HUES64 (cell line): ENCODE results near the gene HBQ1.
"Not testable (repeated sequence)": the region's sequence is repeated elsewhere in the genome, so short reads cannot be mapped to it uniquely, and the experiment has no call there.

Experiments used
- H3K27ac ChIP-seq: 2 replicates; pipeline ENCODE4 v1.7.0; 2013; ENCODE audit warnings: low read depth, low read length, inconsistent platforms
- H3K27me3 ChIP-seq: 2 replicates; pipeline ENCODE4 v1.6.1; 2013; ENCODE audit warnings: mild to moderate bottlenecking, low read length; ENCODE audit not compliant: insufficient read depth
- H3K36me3 ChIP-seq: 2 replicates; pipeline ENCODE4 v1.6.1; 2013; ENCODE audit warnings: mild to moderate bottlenecking, low read length; ENCODE audit not compliant: insufficient read depth
- H3K4me1 ChIP-seq: 2 replicates; pipeline ENCODE4 v1.6.1; 2013; ENCODE audit warnings: mild to moderate bottlenecking, low read length, moderate library complexity; ENCODE audit not compliant: insufficient read depth
- H3K4me3 ChIP-seq: 2 replicates; pipeline ENCODE4 v1.5.1; 2013; ENCODE audit warnings: mild to moderate bottlenecking, low read length, moderate library complexity
- H3K9ac ChIP-seq: 2 replicates; pipeline ENCODE4 v1.6.1; 2013; ENCODE audit warnings: mild to moderate bottlenecking, low read depth, low read length
- H3K9me3 ChIP-seq: 2 replicates; pipeline ENCODE4 v1.6.1; 2013; ENCODE audit warnings: low read depth, low read length; ENCODE audit not compliant: insufficient read depth
- WGBS: fragments of 150-250, 120-280 bp; methylation state at CpG from one replicate; pipeline ENCODE4 v1.1.7; 2013; ENCODE audit warnings: missing lambda C conversion rate; 5-methylcytosine and 5-hydroxymethylcytosine counted together

Gene HBQ1

DNA sequence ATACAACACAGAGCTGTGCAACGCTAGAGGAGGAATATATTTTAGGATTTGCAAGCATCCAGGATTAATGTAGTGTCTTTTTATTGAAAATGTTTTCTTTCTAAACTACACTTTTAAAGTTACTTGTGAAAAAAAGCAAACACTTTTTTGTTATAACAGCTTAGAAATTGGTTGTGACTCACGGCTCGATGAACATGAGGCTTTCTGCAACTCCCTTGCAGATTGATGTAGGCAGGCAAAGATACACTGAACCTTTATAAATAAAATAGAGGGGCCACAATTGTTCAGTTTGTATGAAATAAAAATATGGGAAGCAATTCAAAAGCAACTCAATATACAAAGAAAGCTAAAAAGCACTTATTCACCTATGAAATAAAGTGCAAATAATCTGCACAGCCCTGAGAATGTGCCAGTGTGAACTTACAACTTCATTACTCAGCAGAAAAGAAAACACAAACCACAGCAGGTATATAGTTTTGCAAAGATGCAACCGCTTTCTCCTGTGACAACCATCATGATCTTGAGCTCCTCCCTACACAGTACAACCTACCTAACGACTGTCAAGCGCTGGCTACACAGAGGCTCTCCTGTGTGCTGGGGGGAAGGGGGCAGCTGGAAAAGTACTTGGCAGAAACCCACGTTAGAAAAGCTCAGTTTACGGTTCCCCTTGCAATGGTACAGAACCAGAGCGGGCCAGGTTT is 48.0 kb downstream of the HBQ1 start:
- H3K36me3 ChIP-seq, result peaks cover 45% of the 10 kb centered on the region
- H3K27ac ChIP-seq, result peak overlapping the region; percentile 97
- H3K27me3 ChIP-seq, result no peaks in the 10 kb centered on the region
- H3K9ac ChIP-seq, result peak overlapping the region; percentile 98
- peak overlapping the region; percentile 85 for H3K4me3 ChIP-seq
- peaks cover 11% of the 10 kb centered on the region; the same call in 1 of the 2 replicates for H3K4me1 ChIP-seq
- 21% methylated on average over 9 of the region's 9 CpGs for WGBS
- no peaks in the 10 kb centered on the region for H3K9me3 ChIP-seq

DNA sequence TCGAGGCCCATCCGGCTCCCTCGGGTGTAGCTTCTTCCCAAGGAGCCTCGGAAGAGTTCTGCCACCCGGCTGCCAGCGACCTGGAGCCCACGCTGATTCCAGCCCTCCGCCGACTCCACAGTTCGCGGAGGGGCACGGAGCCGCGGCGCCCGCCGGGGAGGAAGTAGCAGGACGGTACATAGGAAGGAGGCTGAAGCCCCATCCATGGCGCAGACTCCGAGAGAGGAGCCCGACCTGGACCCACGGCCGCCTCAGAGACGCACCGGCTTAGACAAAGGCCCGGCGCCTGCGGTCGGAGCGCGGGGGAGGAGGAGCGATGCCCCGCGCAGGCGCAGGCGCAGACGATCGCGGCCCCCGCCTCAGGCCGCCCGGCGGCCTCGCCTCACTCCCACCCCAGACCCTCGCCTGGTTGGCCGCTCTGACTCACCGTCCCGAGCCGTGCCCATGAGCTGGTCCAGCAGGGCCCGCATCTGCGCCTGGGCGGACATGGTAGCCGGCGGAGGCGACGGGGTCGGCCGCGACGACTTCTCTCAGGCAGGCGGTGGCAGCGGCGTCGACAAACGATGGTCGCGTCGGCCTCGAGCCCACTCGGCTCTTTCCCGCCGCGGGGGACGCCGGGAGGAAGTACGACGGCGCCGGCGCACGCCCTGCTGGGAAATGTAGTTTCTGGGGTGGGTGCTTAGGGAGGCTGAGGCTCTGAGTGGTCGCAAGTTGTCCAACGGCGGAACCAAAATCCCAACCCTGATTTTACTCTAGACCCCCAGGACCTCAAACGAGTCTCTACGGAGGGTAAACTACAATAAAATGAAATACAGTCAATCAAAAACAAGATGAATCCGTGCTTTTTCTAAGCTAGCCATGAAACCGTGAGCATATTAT is 48.8 kb downstream of the HBQ1 start, which contains the start of gene LUC7L:
TSS of gene LUC7L (minus strand) at position 598 of the 879 bp plus-strand sequence. CDS start at position 488, 110 bp downstream.
- 3% methylated on average over 88 of the region's 88 CpGs for whole genome bisulfite sequencing
- peak within 1 kb of the TSS; percentile 98 for H3K9ac ChIP-seq
- H3K4me3 ChIP-seq, result peak within 1 kb of the TSS; percentile 85
- peaks cover 37% of the 10 kb centered on the region for H3K36me3 ChIP-seq
- peak within 1 kb of the TSS; percentile 97 for H3K27ac ChIP-seq
- H3K4me1 ChIP-seq, result peaks cover 11% of the 10 kb centered on the region; the same call in 1 of the 2 replicates
- no peaks in the 10 kb centered on the region for H3K9me3 ChIP-seq
- no peaks in the 10 kb centered on the region for H3K27me3 ChIP-seq

- peaks cover 11% of the 10 kb centered on the region; the same call in 1 of the 2 replicates for H3K4me1 ChIP-seq
- H3K9ac ChIP-seq, result no peak overlapping the region
- peak overlapping the region; percentile 85 for H3K4me3 ChIP-seq
- 92% methylated on average over 22 of the region's 22 CpGs for WGBS
- no peak overlapping the region for H3K27ac ChIP-seq
- H3K36me3 ChIP-seq, result peaks cover 30% of the 10 kb centered on the region
- H3K9me3 ChIP-seq, result no peaks in the 10 kb centered on the region
- H3K27me3 ChIP-seq, result no peaks in the 10 kb centered on the region
These were observed 49.5 kb downstream of the HBQ1 start for GRCh38 chr16:229731-230281.

DNA sequence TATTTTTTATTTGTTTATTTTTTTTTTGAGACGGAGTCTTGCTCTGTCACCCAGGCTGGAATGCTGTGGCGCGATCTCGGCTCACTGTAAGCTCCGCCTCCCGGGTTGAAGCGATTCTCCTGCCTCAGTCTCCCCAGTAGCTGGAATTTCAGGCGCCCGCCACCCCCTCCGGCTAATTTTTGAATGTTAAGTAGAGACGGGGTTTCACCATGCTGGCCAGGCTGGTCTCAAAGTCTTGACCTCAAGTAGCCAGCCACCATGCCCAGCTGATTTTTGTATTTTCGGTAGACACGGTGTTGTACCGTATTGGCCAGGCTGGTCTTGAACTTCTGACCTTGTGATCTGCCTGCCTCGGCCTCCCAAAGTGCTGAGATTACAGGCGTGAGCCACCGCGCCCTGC is 50.1 kb downstream of the HBQ1 start:
- Histone ChIP-seq H3K36me3 (peaks cover 26% of the 10 kb centered on the region), H3K4me1 (peaks cover 11% of the 10 kb centered on the region; the same call in 1 of the 2 replicates)
- H3K27ac ChIP-seq, H3K9me3 ChIP-seq, H3K4me3 ChIP-seq, H3K9ac ChIP-seq, H3K27me3 ChIP-seq: not testable (repeated sequence)
- 96% methylated on average over 18 of the region's 18 CpGs for WGBS
